GM08714 (cell line): ENCODE results near the gene ACADVL.
A peak's percentile ranks its signal among the peaks of the same experiment; 100 is the strongest.

Source experiments
- H3K4me3 ChIP-seq: fragments of 200-500 bp; sonication (Bioruptor generic); 2 replicates; pipeline ENCODE4 v1.5.1; 2014; ENCODE audit warnings: mild to moderate bottlenecking, low read length, inconsistent platforms
- ZNF274 ChIP-seq: IDR thresholded peaks from 2 replicates; pipeline ENCODE4 v1.6.1; 2012; ENCODE audit warnings: mild to moderate bottlenecking, low read depth, low read length

Gene ACADVL

DNA sequence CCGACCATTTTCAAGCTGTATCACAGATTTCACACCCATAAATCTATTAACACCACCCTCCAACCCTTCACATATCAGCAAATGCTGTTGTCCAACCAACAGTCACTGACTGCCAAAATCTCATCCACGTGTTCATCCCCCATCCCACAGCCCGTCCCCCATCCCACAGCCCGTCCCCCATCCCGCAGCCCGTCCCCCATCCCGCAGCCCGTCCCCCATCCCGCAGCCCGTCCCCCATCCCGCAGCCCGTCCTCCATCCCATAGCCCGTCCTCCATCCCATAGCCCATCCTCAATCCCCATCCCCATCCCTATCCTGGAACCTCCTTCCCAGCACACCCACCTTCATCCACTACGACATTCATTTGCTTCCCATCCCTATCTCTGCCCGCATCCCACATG lies 14.2 kb upstream of the ACADVL start:
- no peak for TF ChIP-seq ZNF274
- H3K4me3 ChIP-seq: peak overlapping the region; percentile 41; the same call in 1 of the 2 replicates

- H3K4me3 ChIP-seq: no peak overlapping the region
- no peak for TF ChIP-seq ZNF274
Measured at GRCh38 chr17:7207120-7208001, 12.4 kb upstream of the ACADVL start.

GRCh38 chr17:7208027-7208571 lies 11.6 kb upstream of the ACADVL start:
- TF ChIP-seq ZNF274: no peak
- H3K4me3 ChIP-seq: no peak overlapping the region

DNA sequence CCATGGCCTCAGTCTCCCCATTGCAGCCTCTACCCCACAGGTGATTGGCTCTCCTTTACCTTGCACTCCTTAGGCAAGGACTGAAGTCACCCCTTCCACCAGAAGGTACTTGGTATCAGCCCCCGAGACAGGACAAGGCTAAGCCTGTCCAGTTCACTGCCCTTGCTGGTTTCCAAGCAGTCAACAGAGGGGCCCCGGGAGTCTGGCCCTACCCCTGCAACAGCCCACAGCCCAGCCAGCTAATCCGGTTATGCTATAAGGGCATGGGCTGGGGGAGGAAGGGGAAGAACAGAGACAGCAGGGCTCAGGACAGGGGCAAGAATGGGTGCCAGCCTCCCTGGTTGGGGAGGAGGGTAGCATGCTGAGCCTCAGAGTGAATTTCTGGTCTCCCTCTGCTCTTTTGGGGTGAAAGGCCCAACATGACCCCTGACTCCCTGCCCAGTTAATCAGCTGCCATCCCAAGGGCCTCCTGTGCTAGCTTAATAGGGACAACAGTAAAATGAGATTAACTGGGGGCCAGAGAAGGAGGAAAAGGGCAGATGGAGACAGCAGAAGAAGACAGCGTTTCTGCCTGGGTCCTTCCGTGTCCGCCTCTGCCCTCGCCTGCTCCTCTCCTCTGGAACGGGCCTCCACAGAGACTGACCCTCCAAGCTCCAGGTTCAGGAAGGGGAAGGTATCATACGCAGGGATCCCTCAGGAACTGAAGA lies 10.8 kb upstream of the ACADVL start:
- no peak for TF ChIP-seq ZNF274
- H3K4me3 ChIP-seq: no peak overlapping the region

DNA sequence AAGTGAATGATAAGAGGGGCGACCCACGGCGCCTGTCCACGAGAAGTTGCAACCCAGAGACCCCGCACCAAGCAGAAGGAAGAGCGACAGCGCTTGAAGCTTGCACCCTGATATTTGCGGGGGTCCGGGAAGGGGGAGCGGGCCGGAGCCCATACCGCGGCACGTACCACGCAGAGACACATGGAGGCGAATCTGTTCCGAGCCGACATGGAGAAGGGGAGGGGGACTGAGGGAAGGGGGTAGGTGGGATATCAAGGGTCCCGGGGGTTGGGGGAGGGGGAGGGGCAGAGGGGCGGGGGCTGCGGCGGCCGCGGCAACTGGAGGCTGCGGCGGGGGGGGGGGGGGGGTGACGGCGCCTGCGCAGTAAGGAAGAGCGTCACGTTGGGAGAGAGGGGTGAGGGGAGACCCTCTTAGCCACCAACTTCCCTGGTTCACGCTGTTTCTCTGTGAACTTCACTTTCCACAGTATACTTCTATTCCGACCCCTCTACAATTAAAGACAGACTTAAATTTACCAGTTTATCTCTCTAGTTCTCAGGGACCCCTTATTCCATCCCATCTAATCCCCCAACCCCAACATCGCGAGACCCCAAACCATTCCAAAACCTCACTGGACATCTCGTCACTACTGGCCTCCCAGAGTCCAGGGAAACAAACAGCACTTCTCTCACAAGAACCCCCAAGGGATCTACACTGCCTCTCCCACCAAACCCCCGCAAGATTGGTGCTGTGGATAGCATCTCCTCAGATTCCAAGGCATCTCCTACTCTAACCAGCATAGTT lies 8.1 kb upstream of the ACADVL start:
- H3K4me3 ChIP-seq: no peak overlapping the region
- TF ChIP-seq ZNF274: no peak

DNA sequence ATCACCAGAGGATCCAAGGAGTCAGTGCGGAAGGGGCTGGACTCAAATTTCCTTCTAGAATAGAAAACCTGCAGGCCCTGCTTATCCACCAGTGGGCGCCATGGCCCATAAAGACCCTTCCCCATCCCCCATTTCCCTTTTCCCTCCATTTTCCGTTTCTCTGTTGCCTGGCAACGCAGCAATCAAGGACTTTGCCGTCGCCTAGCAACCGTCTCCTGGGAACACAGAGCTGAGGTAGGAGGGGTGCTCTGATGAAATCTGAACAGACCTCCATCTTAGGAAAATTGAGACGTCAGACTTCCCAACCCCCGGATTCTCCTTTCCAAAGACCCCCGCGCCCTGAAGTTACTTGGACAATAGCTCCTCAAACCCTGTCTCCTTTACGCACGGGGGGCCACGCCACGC lies 5.8 kb upstream of the ACADVL start:
- peak overlapping the region; percentile 38; the same call in 1 of the 2 replicates for H3K4me3 ChIP-seq
- TF ChIP-seq ZNF274: no peak

DNA sequence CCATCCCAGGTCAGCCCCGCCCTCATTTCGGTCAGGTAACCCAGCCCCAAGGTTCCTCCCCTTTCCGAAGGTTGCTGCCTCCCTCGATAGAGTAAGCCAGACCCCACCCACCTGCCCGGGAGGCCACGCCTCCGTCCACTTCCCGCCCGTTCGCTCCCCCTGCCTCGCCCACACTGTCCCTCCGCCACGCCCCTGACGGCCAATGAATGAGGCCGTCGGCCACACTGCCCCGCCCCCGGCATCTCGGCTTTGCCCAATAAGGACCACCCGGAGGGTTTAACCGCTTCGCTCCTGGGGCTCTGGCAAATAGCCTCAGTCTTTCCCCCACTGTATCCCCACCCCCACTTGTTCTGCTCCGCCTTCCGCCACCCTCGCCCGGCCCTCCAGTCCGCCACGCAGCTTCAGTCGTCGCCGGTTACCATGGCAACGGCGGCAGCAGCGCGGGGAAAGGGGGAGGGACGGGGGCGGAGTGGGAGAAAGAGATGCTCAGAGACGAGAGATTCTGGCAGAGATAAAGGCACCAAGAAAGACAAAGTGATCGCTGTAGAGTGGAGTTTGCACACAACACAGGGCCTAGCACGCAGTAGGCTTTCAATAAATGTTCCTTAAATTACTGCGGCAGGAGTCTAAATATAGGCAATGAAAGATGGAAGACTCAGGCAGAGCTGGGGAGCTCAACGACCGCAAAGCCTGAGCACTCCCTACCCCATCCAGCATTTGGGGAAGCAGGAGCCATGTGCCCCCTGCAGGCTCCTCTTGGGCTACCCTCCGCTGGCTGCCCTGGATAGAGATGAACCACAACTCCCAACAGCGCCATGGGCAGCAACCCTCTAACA lies 5.2 kb upstream of the ACADVL start:
- peak overlapping the region; percentile 50; the same call in 1 of the 2 replicates for H3K4me3 ChIP-seq
- no peak for TF ChIP-seq ZNF274

DNA sequence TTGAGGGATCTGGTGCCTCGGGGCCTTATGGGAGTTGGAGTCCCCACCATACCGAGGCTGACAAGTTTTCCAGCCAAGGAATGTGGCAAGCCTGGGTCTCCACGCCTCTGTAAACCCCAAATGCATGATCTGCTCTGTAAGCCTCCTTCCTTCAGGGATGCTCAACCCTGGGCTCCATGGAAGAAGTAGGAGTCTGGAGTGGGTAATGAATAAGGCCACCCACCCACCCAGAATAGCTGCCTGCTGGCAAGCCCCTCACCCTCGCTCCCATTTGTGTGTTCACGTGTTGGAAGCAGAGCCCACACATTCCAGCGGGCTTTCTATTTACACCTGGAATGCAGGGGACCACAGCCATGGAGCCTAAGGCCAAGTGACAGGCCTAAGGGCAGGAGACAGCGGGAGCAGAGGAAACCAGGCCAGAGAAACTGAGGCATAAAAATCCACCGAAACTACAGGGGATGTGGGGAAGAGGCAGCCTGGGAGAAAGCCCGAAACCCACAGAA lies 4.6 kb upstream of the ACADVL start:
- H3K4me3 ChIP-seq: no peak overlapping the region; the same call in 1 of the 2 replicates
- no peak for TF ChIP-seq ZNF274

DNA sequence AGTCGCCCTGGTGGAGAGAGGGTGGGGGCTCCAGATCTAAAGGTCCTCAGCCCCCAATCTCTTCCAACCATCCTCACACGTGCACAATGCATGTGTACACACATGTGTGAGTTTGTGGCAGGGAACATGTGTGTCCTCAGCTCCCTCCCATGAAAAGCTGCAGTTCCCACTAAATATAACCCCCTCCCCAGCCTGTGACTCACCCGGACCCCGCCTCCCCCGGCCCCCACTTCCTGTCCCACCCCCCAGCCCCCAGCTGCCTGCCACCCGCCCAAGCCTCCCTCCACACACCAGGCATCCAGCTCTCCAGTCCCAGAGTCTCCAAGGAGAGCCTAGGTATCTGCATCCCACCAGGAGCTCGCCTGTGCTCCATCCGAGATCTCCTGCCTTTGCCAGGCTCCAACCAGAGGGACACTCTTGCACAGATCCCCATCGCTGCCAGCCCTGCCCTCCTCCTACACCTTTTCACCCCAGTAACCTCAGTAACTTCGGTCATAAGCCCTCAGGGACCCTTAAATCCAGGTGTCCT lies 4.0 kb upstream of the ACADVL start:
- H3K4me3 ChIP-seq: no peak overlapping the region
- no peak for TF ChIP-seq ZNF274

DNA sequence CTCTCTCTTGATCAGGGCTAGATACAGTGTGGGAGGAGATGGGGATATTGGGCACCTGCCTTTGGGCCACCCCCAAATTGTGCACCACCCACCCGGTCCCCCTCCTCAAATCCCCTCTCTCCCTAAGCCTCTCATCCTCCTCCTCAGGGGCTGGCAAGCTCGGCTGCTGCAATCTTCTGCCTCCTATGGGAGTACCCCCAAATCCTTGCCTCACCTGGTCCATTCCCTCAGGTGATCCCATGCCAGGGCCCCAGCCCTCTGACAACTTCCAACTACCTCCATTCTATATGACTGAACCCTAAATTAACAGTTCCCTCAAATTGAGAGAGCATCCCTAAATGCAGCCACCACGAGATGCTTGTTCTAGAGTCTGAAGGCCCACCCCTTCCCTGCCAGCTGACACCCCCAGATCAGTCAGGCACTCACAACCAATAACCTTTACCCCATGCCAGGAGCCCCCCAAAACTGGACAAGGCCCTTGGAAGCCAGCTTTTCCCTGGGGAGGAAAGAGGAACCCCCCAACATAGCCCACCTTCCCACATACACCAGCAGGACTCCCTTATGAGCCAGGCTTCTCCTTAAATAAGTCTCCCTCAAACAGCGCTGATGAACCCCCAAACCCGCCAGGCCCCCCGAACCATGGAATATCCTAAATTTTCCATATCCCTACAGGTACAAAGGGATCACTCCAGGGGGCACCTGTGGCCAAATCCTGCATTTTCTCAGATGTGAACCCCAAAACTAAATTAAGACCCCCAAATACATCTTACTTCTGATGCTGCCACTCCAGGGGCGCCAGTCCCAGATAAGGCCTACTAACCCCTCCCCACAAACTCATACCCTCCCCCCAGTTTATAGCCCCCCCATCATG lies 3.3 kb upstream of the ACADVL start:
- peak overlapping the region; percentile 40 for H3K4me3 ChIP-seq
- TF ChIP-seq ZNF274: no peak

DNA sequence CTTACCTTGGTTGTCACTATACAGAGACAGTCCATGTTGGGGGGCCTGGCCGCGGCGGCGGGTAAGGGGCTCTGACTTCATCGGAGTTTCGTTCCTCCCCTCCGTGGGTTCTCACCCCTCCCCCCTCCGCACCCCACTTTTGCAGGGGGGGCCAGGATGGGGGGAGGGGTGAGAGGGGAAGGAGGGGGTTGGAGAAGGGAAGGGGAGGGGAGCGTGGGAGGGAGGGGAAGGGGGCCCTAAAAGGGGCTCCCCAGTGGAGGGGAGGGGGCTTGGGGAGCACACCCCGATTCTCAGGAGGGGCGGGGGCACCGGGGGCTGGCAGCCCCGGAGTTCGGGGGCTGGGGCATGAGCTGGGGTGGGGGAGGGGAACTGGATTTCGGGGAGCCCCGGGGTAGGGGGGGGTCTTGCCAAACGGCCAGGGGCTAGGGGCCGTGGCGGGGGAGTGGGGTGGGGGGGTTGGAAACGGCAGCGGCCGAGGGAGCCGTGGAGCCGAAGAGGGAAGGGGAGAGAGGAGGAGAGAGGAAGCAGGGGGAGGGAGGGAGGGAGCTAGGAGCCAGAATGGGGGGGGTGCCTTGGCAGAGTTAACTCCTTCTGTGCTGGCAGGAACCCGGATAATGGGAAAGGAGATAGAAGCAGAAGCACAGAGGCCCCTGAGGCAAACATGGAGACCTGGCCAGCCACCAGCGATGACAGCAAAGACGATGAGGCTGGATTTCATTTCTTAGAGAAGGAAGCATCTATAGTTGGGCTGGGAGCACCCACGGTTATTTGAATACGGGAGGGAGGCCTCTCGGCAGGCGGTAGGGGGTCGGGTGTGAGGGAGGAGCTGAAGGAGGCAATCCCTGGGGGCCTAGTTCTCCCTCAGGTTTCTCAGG lies 2.4 kb upstream of the ACADVL start:
- peak overlapping the region; percentile 40 for H3K4me3 ChIP-seq
- TF ChIP-seq ZNF274: no peak

- H3K4me3 ChIP-seq: no peak overlapping the region
- no peak for TF ChIP-seq ZNF274
Measured at GRCh38 chr17:7218166-7218565, 1.6 kb upstream of the ACADVL start.
